ACC112 (cell line): Measurements from ENCODE around the gene SPON1.
A peak's percentile ranks its signal among the peaks of the same experiment; 100 is the strongest.
"Not testable (repeated sequence)": the region's sequence is repeated elsewhere in the genome, so short reads cannot be mapped to it uniquely, and the experiment has no call there.

Source experiments
- H2AFZ ChIP-seq: fragments of 200-600 bp; sonication (generic); one replicate; pipeline ENCODE4 v1.6.0; 2017; ENCODE audit warnings: antibody characterized with exemption, low read length; ENCODE audit not compliant: unreplicated experiment
- H3K27ac ChIP-seq: fragments of 200-600 bp; sonication (generic); 2 replicates; pipeline ENCODE4 v1.5.1; 2014; ENCODE audit warnings: low read depth, mild to moderate bottlenecking, antibody characterized with exemption, low read length, moderate library complexity
- H3K27me3 ChIP-seq: fragments of 200-600 bp; sonication (generic); 2 replicates; pipeline ENCODE4 v1.6.1; 2014; ENCODE audit warnings: mild to moderate bottlenecking, antibody characterized with exemption, low read length, moderate library complexity, mixed read lengths; ENCODE audit not compliant: insufficient read depth
- H3K36me3 ChIP-seq: fragments of 200-600 bp; sonication (generic); 2 replicates; pipeline ENCODE4 v1.6.1; 2016; ENCODE audit warnings: mild to moderate bottlenecking, antibody characterized with exemption, low read length, moderate library complexity, mixed read lengths; ENCODE audit not compliant: insufficient read depth
- H3K4me1 ChIP-seq: fragments of 200-600 bp; sonication (generic); one replicate; pipeline ENCODE4 v1.6.1; 2016; ENCODE audit warnings: low read length, mixed read lengths; ENCODE audit not compliant: insufficient read depth, unreplicated experiment, control insufficient read depth
- H3K4me3 ChIP-seq: fragments of 200-600 bp; sonication (generic); 2 replicates; pipeline ENCODE4 v1.5.1; 2014; ENCODE audit warnings: mild to moderate bottlenecking, low read depth, low read length
- H3K79me2 ChIP-seq: fragments of 200-600 bp; sonication (generic); one replicate; pipeline ENCODE4 v1.6.0; 2016; ENCODE audit warnings: low read length; ENCODE audit not compliant: control insufficient read depth, unreplicated experiment, insufficient read depth

Gene SPON1

DNA sequence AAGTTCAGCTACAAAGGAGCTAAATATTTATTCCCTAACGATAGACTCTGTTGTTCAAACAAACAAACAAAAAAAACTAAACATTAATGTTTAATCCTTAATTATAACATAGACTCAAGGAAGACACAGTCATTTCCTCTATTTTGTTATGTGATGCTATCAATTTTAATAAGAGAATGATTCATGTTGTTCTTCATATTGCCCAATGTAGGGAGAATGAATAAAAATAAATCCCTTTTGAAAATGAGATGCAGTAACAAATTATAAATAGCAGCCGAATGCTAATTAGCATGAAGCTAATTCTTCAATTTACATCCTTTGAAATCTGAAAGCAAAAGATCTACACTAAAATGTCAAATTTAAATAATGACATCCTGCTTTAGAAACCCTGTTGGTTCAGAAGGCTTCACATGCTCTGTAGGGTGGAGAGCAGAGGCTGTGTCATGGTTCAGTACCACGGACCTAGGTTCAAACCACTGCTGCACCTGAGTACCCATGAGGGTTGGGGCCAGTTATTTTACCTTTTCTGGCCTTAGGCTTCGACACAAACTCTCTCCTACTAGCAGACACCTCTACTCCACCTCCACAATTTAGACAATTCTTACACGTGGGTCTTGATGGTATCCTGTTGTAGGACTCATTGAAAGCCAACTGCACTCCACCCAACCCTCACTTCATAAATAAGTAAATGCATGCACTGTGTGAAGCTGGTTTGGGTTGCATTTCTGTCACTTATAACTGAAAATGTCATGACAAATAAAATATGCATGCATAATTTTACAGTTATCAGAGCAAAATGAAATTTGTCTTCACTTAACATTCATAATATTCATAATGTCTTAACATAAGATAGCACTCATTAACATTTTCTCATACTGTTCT lies 307.4 kb downstream of the SPON1 start:
- no peak overlapping the region for H3K27ac ChIP-seq
- H3K27me3 ChIP-seq = no peaks in the 10 kb centered on the region
- H3K4me3 ChIP-seq = no peak overlapping the region

DNA sequence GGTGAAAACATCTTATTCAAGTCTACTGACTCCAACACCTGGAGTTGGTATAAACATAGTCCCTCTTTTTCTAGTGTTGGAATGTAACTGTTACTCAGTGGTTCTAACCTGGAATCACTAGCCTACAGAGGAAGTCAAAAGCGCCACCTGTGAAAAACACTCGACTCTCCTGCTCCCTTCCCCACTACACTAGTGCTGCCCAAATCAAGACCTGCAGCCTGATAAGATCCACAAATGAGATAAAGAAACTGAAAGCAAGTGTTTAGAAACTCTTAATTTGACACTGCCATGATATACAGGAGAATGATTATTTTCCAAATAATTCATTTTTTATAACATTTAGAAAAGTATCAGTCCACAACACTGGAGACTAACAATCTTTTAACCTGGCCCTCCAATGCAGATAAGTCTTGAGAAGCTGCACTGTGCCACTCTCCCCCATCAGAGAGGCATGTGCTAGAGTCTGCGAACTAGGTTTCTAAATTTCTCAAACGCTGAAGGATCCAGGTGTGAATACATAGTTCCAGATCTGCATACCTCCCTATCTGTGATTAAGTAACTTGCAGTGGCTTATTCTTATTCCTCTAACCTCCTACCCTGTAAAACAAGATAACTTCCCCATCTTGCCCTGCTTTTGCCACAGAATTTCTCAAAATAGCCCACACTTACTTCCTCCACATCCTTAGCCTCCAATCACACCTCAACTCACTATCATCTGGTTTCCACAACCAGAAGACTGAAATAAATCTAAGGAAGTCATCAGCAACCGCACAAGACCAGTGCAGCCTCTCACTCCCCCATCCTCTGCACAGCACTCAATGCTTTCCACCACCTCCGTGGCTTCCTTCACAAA lies 308.4 kb downstream of the SPON1 start:
- peaks cover 5% of the 10 kb centered on the region for H3K79me2 ChIP-seq
- no peak overlapping the region for H3K4me3 ChIP-seq
- peaks cover 30% of the 10 kb centered on the region for H3K36me3 ChIP-seq
- no peak overlapping the region for H2AFZ ChIP-seq
- H3K4me1 ChIP-seq = no peaks in the 10 kb centered on the region
- no peak overlapping the region for H3K27ac ChIP-seq
- H3K27me3 ChIP-seq = no peaks in the 10 kb centered on the region

More for the DNA sequence above, 307.4 kb downstream of the SPON1 start:
- Histone ChIP-seq H2AFZ (no peak overlapping the region), H3K36me3 (peaks cover 35% of the 10 kb centered on the region), H3K79me2 (peaks cover 3% of the 10 kb centered on the region), H3K4me1 (no peaks in the 10 kb centered on the region)

DNA sequence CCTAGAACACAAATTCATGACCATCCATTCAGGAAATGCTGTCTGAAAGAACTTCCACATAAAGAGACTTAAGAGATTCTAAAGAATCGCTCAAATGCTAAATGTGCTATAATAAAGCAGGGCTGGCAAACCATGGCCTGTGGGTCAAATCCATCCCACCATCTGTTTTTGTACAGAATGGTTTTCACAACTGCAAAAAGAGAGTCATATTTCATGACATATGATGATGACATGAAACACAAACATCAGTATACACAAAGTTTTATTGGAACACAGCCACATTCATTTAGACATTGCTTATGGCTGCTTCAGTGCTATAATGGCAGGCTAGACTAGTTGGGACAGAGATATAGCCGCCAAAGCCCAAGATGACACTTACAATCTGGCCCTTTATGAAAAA lies 311.4 kb downstream of the SPON1 start:
- H3K27me3 ChIP-seq = no peaks in the 10 kb centered on the region
- peaks cover 5% of the 10 kb centered on the region for H3K79me2 ChIP-seq
- H3K36me3 ChIP-seq = peaks cover 23% of the 10 kb centered on the region
- H3K27ac ChIP-seq = no peak overlapping the region
- H3K4me1 ChIP-seq = peaks cover 3% of the 10 kb centered on the region
- no peak overlapping the region for H2AFZ ChIP-seq
- no peak overlapping the region for H3K4me3 ChIP-seq

DNA sequence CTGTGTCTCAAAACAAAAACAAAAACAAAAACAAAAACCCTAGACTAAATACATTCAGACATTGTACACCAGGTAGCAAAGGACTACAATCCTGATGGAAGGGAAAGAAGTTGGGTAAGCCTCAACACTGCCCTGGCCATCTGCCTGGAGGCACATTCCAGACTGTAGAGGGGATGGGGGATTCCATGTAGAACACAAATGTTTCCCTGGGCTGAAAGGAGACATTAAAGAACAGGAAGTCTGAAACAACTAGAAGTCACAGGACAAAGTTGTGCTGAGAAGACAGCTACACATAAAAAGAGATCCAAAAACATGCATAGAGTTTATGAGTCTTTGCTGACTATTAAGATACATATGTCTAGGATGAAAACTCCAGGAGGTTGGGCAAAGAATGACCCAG lies 312.6 kb downstream of the SPON1 start:
- Histone ChIP-seq H3K4me1 (peaks cover 3% of the 10 kb centered on the region), H3K27ac (no peak overlapping the region), H2AFZ (no peak overlapping the region), H3K36me3 (peaks cover 23% of the 10 kb centered on the region), H3K27me3 (no peaks in the 10 kb centered on the region), H3K4me3 (no peak overlapping the region), H3K79me2 (peaks cover 5% of the 10 kb centered on the region)

DNA sequence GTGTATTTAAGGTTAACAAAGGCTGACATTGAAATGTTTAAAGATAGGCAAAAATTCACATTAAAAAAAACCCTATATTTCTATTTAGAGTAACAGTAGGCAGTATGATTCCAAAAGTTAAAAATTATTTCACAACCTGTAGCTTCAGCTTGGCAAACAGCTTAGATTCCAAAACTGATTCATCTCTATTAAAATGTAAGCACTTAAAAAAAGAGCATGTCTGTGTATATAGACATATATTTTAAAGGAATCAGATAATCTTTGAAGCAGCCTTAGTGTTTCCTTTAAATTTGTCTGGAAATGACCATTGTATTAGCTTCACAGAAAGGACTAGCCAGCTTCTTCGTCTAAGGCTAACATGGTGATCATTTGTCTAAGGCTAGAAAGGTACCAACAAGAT lies 316.3 kb downstream of the SPON1 start:
- not testable (repeated sequence) for H3K27ac ChIP-seq
- peaks cover 19% of the 10 kb centered on the region for H3K36me3 ChIP-seq

DNA sequence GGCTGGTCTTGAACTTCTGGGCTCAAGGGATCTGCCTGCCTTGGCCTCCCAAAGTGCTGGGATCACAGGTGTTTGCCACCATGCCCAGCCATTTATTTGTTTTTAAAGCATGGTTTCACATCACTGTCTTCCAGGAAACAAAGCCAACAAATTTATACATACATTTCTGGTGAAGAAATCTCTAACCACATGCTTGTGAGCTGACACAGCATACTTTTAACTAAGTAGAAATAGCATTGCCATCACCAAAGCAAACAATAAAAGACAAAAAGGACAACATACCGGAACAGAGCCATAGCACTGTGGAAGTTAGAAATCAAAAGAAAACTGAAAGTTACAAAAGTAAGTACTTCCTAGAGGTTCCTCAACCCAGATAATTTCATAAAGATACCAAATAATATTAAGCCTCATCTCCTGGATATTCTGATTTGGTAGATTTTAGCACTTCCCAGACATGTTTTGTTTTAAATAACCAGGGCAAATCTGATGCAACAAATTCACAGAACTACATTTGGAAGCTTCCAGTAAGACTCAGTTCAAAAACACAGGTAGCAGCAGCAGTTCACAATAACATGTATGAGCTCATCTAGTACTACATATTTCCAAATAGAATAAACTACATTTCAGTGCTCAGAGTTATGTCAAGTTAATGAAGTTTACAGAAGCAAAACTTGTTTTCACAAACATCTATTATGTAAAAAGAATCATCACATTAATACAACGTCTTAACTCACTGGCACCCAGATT lies 325.8 kb downstream of the SPON1 start:
- no peak overlapping the region for H2AFZ ChIP-seq
- H3K27ac ChIP-seq = peak overlapping the region; percentile 85
- H3K79me2 ChIP-seq = peaks cover 3% of the 10 kb centered on the region
- peak overlapping the region; percentile 51 for H3K4me3 ChIP-seq
- no peaks in the 10 kb centered on the region for H3K27me3 ChIP-seq
- peaks cover 21% of the 10 kb centered on the region for H3K4me1 ChIP-seq
- peaks cover 29% of the 10 kb centered on the region for H3K36me3 ChIP-seq

More for the DNA sequence above, 316.3 kb downstream of the SPON1 start:
- H3K4me1 ChIP-seq, H2AFZ ChIP-seq, H3K27me3 ChIP-seq, H3K4me3 ChIP-seq, H3K79me2 ChIP-seq: not testable (repeated sequence)

DNA sequence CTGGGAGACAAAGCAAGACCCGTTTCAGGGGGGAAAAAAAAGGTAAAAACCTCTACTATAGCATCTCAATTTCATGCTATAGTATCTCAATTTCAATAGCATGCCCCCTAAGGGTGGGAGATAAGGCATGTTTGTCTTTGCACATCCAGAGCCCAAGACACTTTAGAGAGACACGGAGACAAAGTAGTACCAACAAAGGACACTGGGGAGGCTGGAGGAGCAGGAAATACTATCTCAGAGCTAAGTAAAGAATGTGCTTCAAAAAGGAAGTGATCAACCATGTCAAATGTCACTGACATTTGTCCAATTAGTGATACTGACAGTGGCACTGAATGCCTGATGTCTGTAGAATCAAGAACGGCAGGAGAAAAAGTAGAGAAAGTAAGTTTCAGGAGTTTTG lies 327.9 kb downstream of the SPON1 start:
- Histone ChIP-seq H3K4me3 (no peak overlapping the region), H3K36me3 (peaks cover 41% of the 10 kb centered on the region), H3K27ac (no peak overlapping the region), H2AFZ (no peak overlapping the region), H3K79me2 (peaks cover 12% of the 10 kb centered on the region), H3K4me1 (peaks cover 21% of the 10 kb centered on the region), H3K27me3 (no peaks in the 10 kb centered on the region)

DNA sequence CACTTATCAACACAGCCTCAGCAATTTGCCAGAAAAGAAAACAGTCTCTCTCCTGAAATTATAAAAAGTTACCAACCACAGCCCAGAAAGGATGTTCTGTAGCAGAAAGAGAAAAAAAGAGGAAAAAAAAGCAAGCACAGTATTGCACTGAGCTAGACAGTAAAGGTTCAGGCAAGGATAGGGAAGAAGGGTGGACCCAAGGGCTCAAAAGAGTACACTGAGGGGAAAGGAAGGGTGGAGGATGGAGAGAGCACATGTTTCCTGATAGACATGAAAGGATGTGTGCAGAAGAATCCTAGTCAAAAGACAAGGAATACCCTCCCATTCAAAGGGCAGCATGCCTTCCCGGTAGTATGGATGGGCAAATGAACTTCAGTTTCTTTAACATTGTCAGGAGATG lies 337.4 kb downstream of the SPON1 start:
- Histone ChIP-seq H3K36me3 (0 out of 2 replicates have a peak, but pooled peaks cover 5% of the 10 kb centered on the region), H3K27me3 (no peaks in the 10 kb centered on the region), H3K4me3 (no peak overlapping the region), H3K4me1 (peaks cover 20% of the 10 kb centered on the region), H2AFZ (no peak overlapping the region), H3K27ac (no peak overlapping the region), H3K79me2 (peaks cover 92% of the 10 kb centered on the region)

DNA sequence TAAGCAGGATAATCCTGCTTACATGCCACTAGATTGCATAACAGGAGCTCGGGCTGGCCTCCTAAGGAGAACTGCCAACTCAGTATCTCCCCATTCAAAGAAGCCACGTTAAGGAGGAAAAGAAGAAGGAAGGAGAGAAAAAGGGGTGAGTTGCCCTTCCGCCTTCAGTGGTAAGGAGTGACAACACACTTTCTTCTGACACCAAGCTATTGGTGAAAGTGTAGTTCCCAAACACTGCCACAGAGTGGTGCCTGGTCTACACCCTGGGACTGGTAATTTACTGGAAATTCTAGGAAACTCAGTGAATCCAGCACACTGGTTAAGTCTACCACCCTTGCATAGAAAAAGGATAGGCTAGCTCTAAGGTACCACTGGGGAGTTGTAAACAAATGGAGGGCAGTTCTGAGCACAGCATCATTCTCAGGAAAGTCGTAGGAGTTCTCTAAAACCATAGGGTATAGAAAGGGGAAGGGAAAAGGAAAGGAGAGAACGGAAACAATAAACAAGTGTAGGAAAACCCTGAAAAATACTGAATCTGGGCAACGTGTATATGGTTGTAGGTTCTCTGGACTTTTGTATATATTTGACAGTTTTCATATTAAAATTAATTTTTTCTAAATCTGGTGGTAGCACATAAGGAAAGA lies 338.3 kb downstream of the SPON1 start:
- Histone ChIP-seq H3K36me3 (no peaks in the 10 kb centered on the region), H3K27ac (no peak overlapping the region; the same call in 1 of the 2 replicates), H3K27me3 (no peaks in the 10 kb centered on the region), H3K79me2 (peaks cover 95% of the 10 kb centered on the region), H3K4me3 (no peak overlapping the region), H3K4me1 (peaks cover 20% of the 10 kb centered on the region), H2AFZ (no peak overlapping the region)

DNA sequence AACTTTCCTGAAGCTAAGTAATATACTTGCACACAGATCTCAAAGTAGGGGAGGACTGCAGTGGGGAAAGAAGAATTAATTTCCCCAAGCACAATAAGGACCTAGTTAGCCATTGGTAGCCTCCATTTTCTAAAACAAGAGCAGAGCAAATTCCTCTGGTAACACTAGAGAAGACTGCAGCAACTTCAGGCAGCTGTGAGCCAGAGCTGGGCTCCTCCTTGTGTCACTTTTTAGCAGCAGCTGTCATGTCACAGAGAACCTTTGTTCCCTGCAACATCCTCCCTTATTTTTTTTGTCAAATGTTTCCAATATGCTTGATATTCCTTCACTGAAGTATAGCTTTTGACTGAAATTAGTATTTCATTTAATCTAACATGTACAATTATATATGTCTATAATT lies 342.1 kb downstream of the SPON1 start:
- H3K4me3 ChIP-seq = no peak overlapping the region
- no peaks in the 10 kb centered on the region for H3K27me3 ChIP-seq
- H2AFZ ChIP-seq = no peak overlapping the region
- H3K27ac ChIP-seq = no peak overlapping the region
- no peaks in the 10 kb centered on the region for H3K36me3 ChIP-seq
- H3K4me1 ChIP-seq = peaks cover 36% of the 10 kb centered on the region
- peaks cover 96% of the 10 kb centered on the region for H3K79me2 ChIP-seq
